SK-N-MC (cell line): Measurements from ENCODE around the gene FMN2.

ENCODE experiments used
- EZH2 ChIP-seq: fragments of 200-600 bp; sonication (generic); IDR thresholded peaks from one replicate; pipeline ENCODE4 v1.6.1; 2017; ENCODE audit warnings: antibody characterized with exemption
- FOXP2 ChIP-seq: optimal IDR thresholded peaks from 2 replicates; pipeline ENCODE3; 2011; ENCODE audit warnings: mild to moderate bottlenecking, moderate library complexity; ENCODE audit not compliant: insufficient read depth; ENCODE audit errors: extremely low read length, control extremely low read depth
- POLR2AphosphoS5 ChIP-seq: IDR thresholded peaks from 2 replicates; pipeline ENCODE4 v1.6.1; 2012; ENCODE audit warnings: mild to moderate bottlenecking, low read depth, low read length, borderline replicate concordance

- TF ChIP-seq EZH2 (no peak), POLR2AphosphoS5 (no peak), FOXP2 (no peak)
These were observed 15.5 kb downstream of the FMN2 start for GRCh38 chr1:240107058-240107684.
